ENCODE measurements around the gene VPS51.

DNA sequence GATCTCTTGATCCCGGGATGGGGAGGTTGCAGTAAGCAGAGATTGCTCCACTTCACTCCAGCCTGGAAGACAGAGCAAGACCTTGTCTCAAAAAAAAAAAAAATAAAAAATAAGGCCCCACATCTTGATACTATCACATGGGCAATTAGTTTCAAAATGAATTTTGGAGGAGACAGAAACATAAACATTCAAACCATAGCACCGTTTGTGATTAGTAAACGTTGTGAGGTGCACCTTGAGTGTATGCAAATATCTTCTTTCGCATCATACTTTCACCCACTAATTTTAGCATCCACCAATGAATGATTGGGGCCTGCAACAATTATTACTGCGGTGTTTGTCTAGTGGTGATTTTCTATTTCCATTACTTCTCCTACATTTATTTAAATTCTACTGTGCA is 63.0 kb downstream of the VPS51 start:
- TF ChIP-seq POLR2A (IDR thresholded peaks at IDR 0.05; ENCODE audit: low read length) = no peak
- no peak for TF ChIP-seq GATA1 (IDR thresholded peaks at IDR 0.05; ENCODE audit: low read depth, low read length)
